Sigmoid colon (tissue), 7 donors: ENCODE measurements around the gene SAMD10. TPM values are rescaled to one million over a fixed set of nuclear protein-coding genes. Genes with fewer than 3 reads are reported as not detected.

Experiments used
- DNase-seq: peaks from one replicate; pipeline ENCODE4 v3.0.0-alpha.2; 2019
- H3K27ac ChIP-seq, 4 donors: fragments of 200-600 bp; sonication (generic); one replicate each; pipeline ENCODE4 v1.5.1; 2016 to 2019; ENCODE audit warnings: mild to moderate bottlenecking in 1 of 4
- H3K27me3 ChIP-seq, 3 donors: fragments of 200-600 bp; sonication (generic); one replicate each; pipeline ENCODE4 v1.5.1; 2019; ENCODE audit warnings: mild to moderate bottlenecking in 1 of 3
- H3K36me3 ChIP-seq, 4 donors: fragments of 200-600 bp; sonication (generic); one replicate each; pipeline ENCODE4 v1.5.1; 2016 to 2019
- H3K4me1 ChIP-seq, 4 donors: fragments of 200-600 bp; sonication (generic); one replicate each; pipeline ENCODE4 v1.5.1; 2017 to 2019
- H3K4me3 ChIP-seq, 4 donors: fragments of 200-600 bp; sonication (generic); one replicate each; pipeline ENCODE4 v1.5.1; 2017 to 2019; ENCODE audit warnings: mild to moderate bottlenecking in 2 of 4, moderate library complexity in 1 of 4
- H3K9me3 ChIP-seq, 4 donors: fragments of 200-600 bp in 3 of 4; sonication (generic) in 3 of 4; one replicate each; pipeline versions ENCODE4 v1.5.1 to v1.6.1; 2013 to 2019
- EP300 ChIP-seq, 4 donors: sonication (generic); formaldehyde crosslinking; IDR thresholded peaks; one replicate each; pipeline ENCODE4 v1.6.1; 2017; ENCODE audit warnings: antibody characterized with exemption in 4 of 4
- POLR2A ChIP-seq, 2 donors: fragments of 450-650 bp; IDR thresholded peaks; one replicate each; pipeline ENCODE4 v1.6.1; 2016; ENCODE audit warnings: antibody characterized with exemption in 2 of 2, mild to moderate bottlenecking in 2 of 2, moderate library complexity in 2 of 2
- POLR2AphosphoS5 ChIP-seq, 4 donors: sonication (generic); formaldehyde crosslinking; IDR thresholded peaks; one replicate each; pipeline ENCODE4 v1.6.1; 2017; ENCODE audit warnings: antibody characterized with exemption in 4 of 4
- WGBS, 2 donors: extraction: QIAGEN DNeasy Blood & Tissue Kit; methylation state at CpG; one replicate each; pipeline ENCODE4 v1.1.7; 2013; 5-methylcytosine and 5-hydroxymethylcytosine counted together
- intact Hi-C: fragments of 100-400 bp; cut with DNase I; formaldehyde crosslinking; loops from one replicate; pipeline ENCODE4 v1.15.1; 2023
- polyA plus RNA-seq, 3 donors: library from polyadenylated mRNA; stranded (reverse); fragments of 200-250 nt; gene quantifications; one replicate each; pipeline ENCODE4 v1.2.3, GENCODE V29; 2013
- total RNA-seq, 4 donors: library from RNA; depleted of rRNA; stranded (reverse); fragments of >200 nt; gene quantifications; one replicate each; pipeline ENCODE4 v1.1.0, GENCODE V29; 2016
- TF ChIP-seq, protein P1 (sequence below), 4 experiments: fragments of 450-650 bp in 3 of 4; fragments of 200-600 bp in 1 of 4; IDR thresholded peaks; one replicate each; pipeline ENCODE4 v1.5.1; 2016 to 2019; ENCODE audit warnings: antibody characterized with exemption in 4 of 4, mild to moderate bottlenecking in 3 of 4, moderate library complexity in 2 of 4
- donor health status: healthy with polysubstance abuse.
- donor health status: Bipolar disorder and iron deficiency.
- donor health status: healthy.

SAMD10 gene
- total and polyA plus RNA-seq, 7 donors, result 0.68 to 8.7 (median 2.8) TPM

GRCh38 chr20:64001607-64002011, 22.2 kb upstream of the SAMD10 start:
- H3K27ac ChIP-seq, result no peak overlapping the region

DNA sequence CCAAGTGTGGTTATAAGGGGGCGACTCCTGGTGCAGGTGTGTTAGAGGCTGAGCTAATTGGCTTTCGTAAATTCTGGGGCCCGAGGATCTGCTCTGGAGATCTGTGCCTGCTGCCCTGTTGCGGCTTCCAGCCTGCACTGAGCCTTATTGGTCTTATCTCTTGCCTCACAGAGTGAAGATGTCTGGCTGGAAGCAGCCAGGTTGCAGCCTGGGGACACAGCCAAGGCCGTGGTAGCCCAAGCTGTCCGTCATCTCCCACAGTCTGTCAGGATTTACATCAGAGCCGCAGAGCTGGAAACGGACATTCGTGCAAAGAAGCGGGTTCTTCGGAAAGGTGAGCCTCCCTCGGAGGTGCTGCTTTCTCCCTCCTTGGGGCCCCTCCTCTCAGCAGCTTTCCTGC, 21.5 kb upstream of the SAMD10 start:
- Histone ChIP-seq H3K36me3 (peaks cover 35 to 100% (median 68%) of the 10 kb centered on the region in 4 donors), H3K27me3 (no peaks in the 10 kb centered on the region), H3K4me1 (no peaks in the 10 kb centered on the region), H3K27ac (no peak overlapping the region), H3K4me3 (no peak overlapping the region), H3K9me3 (no peaks in the 10 kb centered on the region)
- WGBS, 2 donors, result 94 to 97% methylated on average over 12 of the region's 12 CpGs
- intact Hi-C loops, result no loop called here
- no peak for DNase-seq
- TF ChIP-seq POLR2A (IDR thresholded peaks at IDR 0.05) (no peak), EP300 (IDR thresholded peaks at IDR 0.05) (no peak)
- TF ChIP-seq, protein P1, sequence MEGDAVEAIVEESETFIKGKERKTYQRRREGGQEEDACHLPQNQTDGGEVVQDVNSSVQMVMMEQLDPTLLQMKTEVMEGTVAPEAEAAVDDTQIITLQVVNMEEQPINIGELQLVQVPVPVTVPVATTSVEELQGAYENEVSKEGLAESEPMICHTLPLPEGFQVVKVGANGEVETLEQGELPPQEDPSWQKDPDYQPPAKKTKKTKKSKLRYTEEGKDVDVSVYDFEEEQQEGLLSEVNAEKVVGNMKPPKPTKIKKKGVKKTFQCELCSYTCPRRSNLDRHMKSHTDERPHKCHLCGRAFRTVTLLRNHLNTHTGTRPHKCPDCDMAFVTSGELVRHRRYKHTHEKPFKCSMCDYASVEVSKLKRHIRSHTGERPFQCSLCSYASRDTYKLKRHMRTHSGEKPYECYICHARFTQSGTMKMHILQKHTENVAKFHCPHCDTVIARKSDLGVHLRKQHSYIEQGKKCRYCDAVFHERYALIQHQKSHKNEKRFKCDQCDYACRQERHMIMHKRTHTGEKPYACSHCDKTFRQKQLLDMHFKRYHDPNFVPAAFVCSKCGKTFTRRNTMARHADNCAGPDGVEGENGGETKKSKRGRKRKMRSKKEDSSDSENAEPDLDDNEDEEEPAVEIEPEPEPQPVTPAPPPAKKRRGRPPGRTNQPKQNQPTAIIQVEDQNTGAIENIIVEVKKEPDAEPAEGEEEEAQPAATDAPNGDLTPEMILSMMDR (IDR thresholded peaks at IDR 0.05), result no peak

More at GRCh38 chr20:64001607-64002011, 22.2 kb upstream of the SAMD10 start:
- H3K36me3 ChIP-seq, result peaks cover 28 to 98% (median 62%) of the 10 kb centered on the region in 4 donors
- 33 to 68% methylated on average over 11 of the region's 11 CpGs for WGBS, 2 donors
- intact Hi-C loops, result no loop called here
- DNase-seq, result no peak
- H3K27me3 ChIP-seq, result no peaks in the 10 kb centered on the region
- H3K4me3 ChIP-seq, result no peak overlapping the region
- no peaks in the 10 kb centered on the region for H3K4me1 ChIP-seq
- TF ChIP-seq EP300 (IDR thresholded peaks at IDR 0.05) (no peak), POLR2AphosphoS5 (IDR thresholded peaks at IDR 0.05) (no peak), POLR2A (IDR thresholded peaks at IDR 0.05) (no peak)
- TF ChIP-seq, protein P1 (IDR thresholded peaks at IDR 0.05), result no peak
- no peaks in the 10 kb centered on the region for H3K9me3 ChIP-seq

DNA sequence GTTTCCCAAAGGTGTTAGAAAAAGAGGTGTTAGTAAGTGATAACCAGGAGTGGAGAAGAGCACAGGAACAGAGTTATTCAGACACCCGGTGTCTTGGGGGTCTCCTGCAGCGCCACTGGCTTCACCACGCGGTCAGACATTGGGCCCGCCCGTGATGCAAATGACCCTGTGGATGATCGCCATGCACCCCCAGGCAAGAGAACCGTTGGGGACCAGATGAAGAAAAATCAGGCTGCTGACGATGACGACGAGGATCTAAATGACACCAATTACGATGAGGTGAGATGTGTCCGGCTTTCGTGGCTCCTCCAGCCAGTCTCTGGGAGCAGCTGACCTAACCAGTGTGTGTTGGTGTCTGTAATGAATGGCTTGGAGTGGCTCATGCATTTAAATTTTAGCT, 3.5 kb upstream of the SAMD10 start:
- DNase-seq, result no peak
- no peaks in the 10 kb centered on the region for H3K9me3 ChIP-seq
- intact Hi-C loops, result no loop called here
- no peak overlapping the region for H3K4me3 ChIP-seq
- H3K4me1 ChIP-seq, result peaks cover 0 to 45% (median 42%) of the 10 kb centered on the region in 4 donors
- no peak overlapping the region for H3K27ac ChIP-seq
- peaks cover 17 to 44% (median 26%) of the 10 kb centered on the region in 4 donors for H3K36me3 ChIP-seq
- 91 to 94% methylated on average over 14 of the region's 14 CpGs for WGBS, 2 donors
- H3K27me3 ChIP-seq, result peaks cover 0 to 8% (median 7%) of the 10 kb centered on the region in 3 donors
- TF ChIP-seq EP300 (IDR thresholded peaks at IDR 0.05), result no peak
- TF ChIP-seq, protein P1 (IDR thresholded peaks at IDR 0.05), result no peak
- TF ChIP-seq POLR2AphosphoS5 (IDR thresholded peaks at IDR 0.05), result no peak
- no peak for TF ChIP-seq POLR2A (IDR thresholded peaks at IDR 0.05)

- 1% methylated on average over 75 of the region's 75 CpGs for WGBS, 2 donors
- peak within 1 kb of the TSS; percentile 80 to 88 (median 85) for H3K27ac ChIP-seq
- TF ChIP-seq, protein P1 (IDR thresholded peaks at IDR 0.05), result peak; percentile 69 to 81 (median 78)
- TF ChIP-seq EP300 (IDR thresholded peaks at IDR 0.05) (peak in 1 of 4 donors; percentile 43), POLR2A (IDR thresholded peaks at IDR 0.05) (peak; percentile 70 to 72), POLR2AphosphoS5 (IDR thresholded peaks at IDR 0.05) (peak; percentile 88 to 96 (median 92))
- H3K4me3 ChIP-seq, result peak within 1 kb of the TSS; percentile 85 to 98 (median 90)
- DNase-seq, result peak; percentile 97
- no peaks in the 10 kb centered on the region for H3K9me3 ChIP-seq
- peaks cover 0 to 12% (median 7%) of the 10 kb centered on the region in 3 donors for H3K27me3 ChIP-seq
- intact Hi-C loops, result loop anchor here (1.0 kb wide), 1 partner anchor 82 kb away; the partner anchor contains the start of gene TCEA2
- peaks cover 0 to 45% (median 42%) of the 10 kb centered on the region in 4 donors for H3K4me1 ChIP-seq
- H3K36me3 ChIP-seq, result peaks cover 14 to 26% (median 16%) of the 10 kb centered on the region in 4 donors
Measured at GRCh38 chr20:63980806-63981728, 1.6 kb upstream of the SAMD10 start, which contains the start of gene PRPF6. PRPF6 (plus strand) TSS chr20:63981132; CDS start chr20:63981246, 114 bp downstream.
